ENCODE measurements around the gene DYNC2LI1.

The DYNC2LI1 gene

DNA sequence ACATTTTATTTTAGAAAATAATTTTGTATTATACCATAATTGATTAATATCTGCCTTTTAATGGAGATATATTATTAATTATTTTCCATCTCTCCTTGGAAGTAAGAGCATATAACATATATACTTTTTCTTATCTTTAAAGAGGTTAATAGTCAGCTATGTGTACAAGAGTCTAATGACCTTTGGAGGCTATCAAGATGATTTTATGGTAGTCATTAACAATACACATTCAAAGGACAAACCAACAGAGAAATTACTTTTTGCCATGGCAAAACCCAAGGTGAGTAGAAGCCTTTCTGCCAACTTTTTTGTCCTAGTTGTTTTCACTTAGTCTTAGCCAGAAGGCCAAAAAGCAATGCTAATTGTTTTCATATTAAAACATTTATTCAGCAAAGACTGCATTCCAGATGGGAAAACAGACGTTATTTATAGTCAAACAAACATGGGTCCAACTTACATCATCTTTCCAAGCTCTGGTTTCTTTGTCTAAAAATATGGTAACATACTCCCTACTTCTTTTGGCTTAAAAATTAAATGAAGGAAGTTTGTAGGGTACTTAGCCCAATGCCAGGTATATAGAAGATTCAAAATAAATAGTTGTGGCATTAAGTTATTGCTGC, 9.6 kb upstream of the DYNC2LI1 start:
- DNase-seq: no peak

DNA sequence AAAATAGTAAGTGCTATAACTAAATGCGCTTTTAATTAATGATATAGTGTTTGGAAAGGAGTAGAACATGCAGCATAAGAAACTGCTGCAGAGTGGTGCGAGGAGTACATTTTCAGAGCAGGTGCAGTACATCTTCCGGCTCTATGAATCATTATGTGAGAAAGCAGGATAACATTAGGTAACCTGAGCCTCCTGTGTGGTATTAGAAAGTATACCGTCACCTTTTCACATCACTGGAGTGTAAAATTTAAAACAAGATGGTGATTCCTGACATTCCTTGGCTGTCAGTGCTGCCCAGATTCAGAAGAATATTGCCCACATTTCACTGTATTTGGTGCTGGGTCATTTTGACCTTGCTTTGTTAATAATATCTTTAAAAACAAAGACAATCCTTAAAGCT, 7.8 kb upstream of the DYNC2LI1 start:
- DNase-seq: no peak

DNA sequence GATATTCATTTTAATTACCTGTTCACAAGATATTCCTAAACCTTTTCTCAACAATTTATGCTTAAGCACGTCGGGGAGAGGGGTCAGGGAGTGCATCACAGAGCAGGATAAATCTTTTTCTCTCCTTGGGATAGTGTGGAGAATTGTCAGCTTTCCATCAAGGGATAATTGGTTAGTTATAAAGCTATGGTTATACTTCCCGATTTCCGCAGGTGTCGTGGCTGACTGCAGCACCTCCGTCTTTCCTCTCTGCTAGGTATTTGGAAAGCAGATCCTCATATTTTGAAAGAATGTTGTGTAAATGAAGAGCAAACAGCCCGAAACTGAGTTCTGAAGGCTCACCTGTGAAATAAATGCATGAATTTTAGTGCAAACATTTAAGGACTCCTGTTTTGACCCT, 778 bp downstream of the DYNC2LI1 start:
- no peak for DNase-seq

DNA sequence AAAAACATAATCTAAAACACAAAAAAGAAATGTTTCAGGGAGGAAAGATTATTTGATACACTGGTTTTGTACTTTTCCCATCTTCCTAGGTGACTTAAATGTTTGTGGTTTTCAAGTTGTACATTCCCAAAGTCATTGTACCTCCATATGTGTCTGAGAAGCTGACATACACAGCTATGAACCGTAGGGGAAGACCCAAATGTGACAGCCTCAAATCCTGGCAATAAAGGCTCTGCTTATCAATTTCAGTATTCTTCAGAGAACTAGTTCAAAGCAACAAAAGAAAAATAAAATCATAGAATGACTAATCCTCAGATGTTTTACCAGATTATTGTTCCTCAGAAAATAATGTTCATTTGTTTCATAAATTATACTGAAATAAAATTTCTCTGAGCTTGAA, 2.5 kb downstream of the DYNC2LI1 start:
- no peak for DNase-seq

DNA sequence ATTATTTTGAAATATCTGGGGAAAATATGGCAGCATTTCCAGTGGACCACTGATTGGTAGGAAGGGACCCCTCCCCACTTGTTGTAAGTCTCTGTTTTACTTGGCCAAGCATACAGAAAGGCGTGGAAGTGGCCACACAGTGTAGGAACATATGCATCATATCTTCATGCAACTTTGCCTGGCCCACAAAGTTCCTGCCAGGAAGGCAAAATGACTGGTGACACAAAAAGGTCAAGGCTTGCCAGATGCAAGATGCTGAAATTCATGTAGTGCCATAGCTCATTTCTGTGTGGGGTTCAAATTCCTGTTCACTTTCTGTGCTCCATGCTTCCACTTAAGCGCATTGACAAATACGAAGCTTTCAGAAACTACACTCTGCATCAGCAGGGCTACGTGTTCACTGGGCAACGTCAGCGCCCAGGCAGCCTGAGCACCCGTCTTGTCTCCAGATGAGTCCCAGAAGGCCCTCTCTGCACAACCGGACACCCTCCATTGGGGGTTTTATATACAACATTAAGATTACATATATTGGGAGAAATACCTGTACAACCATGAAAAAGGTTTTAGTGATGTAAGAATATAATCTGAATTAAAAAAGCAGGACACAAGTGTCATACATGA, 3.6 kb downstream of the DYNC2LI1 start:
- DNase-seq: no peak

DNA sequence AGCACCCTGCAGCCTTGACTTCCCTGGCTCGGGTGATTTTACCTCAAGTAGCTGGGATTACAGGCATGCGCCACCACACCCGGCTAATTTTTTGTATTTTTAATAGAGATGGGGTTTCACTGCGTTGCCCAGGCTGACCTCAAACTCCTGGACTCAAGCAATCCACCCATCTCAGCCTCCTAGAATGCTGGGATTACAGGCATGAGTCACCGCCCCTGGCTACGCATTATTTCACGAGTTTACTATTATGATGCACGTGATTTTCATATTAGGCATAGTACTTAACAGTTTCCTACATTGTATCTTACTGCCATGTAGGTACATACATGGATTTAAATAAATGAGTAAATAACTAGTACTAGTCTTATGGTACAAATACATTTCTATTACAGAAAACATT, 4.4 kb downstream of the DYNC2LI1 start:
- no peak for DNase-seq

DNA sequence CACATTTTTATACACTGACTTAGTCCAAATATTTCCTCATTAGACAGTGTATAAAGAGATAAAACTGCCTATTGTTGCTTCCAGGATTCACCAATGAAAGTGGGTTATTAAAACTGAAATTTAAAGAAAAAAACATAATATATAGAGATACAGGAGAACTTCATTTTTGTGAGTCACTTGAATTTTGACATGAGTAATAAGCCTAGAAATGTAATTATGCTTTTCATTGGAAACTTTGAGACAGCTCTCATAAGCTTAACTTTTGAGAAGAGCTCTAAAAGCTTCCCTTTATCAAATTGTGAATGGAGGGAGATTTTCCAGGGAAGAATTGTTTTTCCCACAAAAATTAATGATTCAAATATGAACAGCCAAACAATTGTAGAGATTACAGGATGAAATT, 14.1 kb downstream of the DYNC2LI1 start:
- DNase-seq: no peak

DNA sequence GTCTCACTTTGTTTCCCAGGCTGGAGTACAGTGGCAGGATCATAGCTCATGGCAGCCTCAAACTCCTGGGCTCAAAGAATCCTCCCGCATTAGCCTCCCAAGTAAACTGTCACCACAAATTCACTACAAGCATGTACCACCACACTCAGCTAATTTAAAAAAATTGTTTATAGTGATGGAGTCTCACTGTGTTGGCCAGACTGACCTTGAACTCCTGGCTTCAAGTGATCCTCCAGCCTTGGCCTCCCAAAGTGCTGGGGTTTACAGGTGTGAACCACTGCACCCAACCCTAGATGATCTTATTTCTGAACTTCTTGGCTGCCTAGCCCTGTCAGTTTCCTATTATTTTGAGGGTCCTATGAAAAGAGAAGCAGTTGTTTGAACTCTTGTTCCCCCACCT, 14.8 kb downstream of the DYNC2LI1 start:
- no peak for DNase-seq

DNA sequence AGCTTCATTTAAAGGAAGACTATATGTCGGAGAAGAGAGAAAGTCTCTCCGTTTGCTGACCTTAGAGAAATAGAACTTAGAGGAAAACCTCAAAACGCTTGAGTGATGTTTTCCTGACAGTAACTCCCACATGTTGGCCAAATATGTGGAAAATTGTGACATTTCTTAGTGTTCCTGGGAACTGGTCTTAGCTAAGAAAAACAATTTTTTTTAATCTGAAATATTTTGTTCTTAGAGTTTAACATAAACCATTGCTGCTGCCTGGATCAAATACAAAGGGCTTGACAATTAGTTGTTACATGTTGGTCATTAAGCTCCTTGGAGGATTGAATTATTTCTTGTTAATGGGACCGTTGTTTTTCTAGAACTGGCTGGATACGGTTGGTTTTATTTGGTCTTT, 16.3 kb downstream of the DYNC2LI1 start:
- DNase-seq: no peak

DNA sequence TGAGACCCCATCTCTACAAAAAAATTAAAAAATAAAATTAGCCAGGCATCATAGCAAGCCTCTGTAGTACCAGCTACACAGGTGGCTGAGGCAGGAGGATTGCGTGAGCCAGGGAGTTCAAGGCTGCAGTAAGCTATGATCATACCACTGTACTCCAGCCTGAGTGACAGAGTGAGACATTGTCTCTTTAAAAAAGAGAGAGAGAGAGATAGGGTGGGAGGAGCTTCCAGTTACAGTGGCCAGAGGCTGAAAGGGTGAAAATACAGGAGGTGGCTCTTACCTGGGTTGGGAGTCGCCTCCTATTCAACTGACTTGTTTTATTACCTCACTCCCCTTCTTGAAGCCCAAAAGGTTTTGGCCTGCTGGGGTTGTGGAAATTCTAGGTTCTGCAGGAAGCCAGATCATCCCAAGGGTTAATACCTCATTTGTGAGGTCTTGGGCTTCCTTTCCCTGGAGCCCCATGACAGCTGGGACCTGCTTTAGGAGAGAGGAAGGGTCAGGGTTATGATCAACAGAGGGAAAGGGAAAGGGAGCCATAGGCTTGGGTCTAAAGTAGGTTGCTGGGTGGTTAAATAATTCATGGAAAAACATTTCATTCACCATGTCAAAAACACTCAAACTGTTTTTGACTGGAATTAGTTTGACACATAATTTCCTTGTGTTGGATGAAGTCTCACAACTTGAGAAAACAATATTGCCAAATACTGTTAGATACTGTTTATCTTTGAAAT, 17.4 kb downstream of the DYNC2LI1 start:
- DNase-seq: no peak

DNA sequence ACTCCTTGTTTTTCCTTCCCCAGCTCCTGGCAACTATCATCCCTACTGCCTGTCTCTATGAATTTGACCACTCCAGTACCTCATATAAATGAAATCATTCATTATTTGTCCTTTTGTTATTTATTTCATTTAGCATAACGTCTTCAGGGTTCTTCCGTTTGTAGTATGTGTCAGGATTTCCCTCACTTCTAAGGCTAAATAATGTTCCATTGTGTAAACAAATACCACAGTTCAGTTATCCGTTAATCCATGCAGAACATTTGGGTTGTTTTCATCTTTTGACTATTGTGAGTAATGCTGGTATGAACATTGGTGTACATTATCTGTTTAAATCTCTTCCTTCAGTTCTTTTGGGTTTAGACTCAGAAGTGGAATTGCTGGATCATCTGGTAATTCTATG, 18.8 kb downstream of the DYNC2LI1 start:
- no peak for DNase-seq

DNA sequence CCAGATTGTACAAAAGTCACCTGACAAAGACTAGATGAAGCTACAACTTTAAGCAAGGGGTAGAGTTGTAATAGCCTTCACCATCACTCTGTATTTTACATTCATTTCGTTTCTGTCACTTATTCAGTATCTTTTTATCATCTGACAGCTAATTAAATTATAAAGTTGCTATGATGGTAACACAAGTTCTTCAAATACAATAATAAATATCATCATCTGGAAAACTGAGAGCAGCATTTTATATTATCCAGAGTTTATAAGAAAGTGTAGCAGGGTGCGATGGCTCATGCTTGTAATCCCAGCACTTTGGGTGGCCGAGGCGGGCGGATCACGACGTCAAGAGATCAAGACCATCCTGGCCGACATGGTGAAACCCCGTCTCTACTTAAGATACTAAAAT, 21.1 kb downstream of the DYNC2LI1 start:
- DNase-seq: no peak

DNA sequence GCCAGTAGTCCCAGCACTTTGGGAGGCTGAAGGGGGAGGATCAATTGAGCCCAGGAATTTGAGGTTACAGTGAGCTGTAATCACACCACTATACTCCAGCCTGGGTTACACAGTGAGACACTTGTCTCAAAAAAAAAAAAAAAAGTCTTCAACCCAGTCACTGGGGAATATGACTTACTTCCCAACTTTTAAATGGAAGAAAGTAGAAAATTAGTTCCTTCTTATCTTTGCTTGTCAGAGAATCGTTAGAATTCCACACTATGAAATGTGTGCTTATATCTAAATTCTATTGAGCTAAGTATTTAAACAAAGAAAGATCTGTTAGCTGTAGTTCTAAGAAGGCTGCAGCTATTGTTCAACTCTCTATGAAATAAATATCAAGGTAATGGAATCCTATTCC, 22.4 kb downstream of the DYNC2LI1 start:
- no peak for DNase-seq

DNA sequence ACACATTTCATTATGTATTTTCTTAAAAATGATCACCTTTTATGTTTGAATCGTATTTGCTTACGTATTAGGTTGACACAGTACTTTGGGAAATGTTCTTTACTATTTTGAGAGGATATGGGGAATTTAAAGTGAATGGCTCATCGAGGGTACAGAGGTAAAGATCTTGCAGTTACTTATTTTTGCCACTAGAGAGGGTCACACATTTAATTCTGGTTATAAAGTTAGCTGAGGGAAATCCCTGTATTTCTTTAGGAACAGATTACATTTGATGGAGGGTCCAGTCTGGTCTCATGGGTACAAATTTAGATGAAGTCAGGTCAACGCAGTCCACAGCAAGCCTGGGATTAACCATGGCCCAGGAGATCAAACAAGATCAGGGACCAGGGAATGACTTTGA, 24.5 kb downstream of the DYNC2LI1 start:
- no peak for DNase-seq

DNA sequence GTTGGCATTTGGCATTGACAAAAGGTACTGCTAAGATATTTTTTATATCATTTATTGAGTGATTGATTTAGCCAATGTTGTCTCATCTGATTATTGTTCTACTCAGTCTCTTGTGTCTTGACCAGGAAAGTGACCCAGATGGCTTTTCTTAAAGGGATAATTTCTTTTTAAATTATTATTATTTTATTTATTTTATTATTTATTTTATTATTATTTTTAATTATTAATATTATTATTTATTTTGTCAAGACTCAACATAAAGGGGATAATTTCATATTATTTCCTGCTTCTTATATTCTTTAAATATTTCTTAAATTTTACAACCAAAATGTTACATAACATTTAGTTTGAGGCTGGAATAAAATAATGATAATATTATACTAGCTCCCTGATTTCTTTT, 27.1 kb downstream of the DYNC2LI1 start:
- no peak for DNase-seq

DNA sequence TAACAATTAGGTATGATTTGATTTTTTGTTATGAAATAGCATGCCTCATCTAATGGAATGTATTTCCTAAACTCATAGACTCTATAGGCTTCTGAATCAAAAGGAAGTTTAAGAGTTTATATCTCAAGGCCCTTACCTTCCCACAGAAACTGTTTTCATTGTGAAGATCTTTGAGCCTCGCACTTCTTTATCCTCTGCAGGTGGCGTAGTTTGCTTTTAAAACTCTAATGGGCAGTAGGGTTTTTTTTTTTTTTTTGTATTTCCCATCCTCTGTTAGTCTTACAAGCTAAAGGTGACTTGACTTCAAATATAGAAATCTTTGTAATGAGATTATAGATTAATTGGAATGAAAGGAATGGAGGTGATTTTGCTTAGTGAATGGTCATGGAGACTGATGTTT, 28.3 kb downstream of the DYNC2LI1 start:
- DNase-seq: no peak

DNA sequence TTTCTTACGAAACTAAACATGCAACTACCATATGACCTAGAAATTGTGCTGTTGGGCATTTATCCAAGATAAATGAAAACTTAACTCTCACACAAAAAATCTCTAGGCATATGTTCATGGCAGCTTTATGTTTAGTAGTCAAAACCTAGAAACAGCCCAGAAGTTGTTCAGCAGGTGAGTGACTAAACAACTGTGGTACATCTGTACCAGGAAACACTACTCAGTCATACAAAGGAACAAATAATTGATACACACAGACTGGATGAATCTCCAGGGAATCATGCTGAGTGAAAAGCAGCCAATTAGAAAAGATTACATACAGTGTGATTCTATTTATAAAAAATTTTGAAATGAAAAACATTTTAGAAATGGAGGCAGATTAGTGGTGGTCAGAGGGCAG, 29.3 kb downstream of the DYNC2LI1 start:
- no peak for DNase-seq

DNA sequence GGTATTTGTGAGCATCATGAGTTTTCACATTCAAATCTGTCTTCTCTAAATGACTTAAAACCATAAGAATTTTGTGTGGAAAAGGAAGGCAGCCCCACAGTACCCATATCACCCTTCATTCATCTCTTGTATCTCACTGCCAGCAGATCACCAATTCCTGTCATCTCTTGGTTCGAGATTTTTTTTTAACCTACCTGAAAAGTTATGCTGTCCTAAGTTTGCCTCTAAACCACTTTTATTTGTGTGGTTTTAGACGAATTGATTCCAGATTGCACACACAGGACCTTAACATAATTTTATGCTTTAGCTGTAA, 32.8 kb downstream of the DYNC2LI1 start:
- DNase-seq: no peak

DNA sequence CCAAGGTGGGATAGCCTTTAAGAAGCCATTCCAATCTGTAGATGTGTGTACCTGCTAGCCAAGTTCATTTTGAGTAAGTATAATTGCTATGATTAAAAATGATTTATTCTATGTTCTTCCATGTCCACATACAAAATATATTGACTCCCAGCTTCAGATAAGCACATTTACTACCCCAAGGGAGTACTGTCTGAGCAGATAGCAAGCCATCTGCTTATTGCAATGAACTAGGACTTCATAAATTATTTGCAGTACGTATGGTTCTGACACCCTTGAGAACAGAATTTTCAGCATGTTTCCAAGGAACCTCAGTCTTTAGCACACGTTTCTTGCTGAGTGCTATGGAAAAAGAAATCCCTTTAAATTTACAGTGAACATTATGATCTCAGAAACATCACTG, 36.6 kb downstream of the DYNC2LI1 start:
- DNase-seq: no peak

DNA sequence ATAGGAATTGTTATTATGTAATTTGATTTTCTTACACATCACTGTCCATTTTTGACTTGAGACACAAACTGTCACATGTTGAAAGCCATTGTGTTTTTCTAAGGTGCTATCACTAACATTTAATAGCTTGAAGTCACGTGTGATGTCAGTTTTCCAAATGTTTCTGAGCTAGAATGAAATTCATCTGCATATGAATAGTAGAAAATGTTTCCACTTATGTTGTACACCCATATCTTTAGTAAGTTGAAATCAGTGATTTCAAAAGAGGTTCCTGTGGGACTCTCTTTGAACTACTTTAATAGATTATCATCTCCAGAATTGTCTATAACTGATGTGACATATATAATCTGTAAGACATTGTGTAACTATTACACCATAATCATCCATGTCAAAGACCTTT, 37.0 kb downstream of the DYNC2LI1 start:
- no peak for DNase-seq

DNA sequence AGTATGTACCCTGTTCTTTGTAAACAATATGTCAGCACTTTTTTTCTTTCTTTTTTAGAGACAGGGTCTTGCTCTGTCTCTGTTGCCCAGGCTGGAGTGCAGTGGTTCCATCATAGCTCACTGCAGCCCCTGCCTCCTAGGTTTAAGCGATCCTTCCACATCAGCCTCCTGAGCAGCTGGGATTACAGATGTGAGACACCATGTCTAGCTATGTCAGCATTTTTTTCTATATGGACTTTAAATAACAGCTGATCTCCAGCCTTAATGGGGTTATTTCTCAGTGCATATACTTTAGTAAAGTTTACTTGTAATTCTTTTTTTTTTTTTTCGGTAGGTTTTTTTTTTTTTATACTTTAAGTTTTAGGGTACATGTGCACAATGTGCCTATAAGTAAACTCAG, 38.2 kb downstream of the DYNC2LI1 start:
- no peak for DNase-seq

DNA sequence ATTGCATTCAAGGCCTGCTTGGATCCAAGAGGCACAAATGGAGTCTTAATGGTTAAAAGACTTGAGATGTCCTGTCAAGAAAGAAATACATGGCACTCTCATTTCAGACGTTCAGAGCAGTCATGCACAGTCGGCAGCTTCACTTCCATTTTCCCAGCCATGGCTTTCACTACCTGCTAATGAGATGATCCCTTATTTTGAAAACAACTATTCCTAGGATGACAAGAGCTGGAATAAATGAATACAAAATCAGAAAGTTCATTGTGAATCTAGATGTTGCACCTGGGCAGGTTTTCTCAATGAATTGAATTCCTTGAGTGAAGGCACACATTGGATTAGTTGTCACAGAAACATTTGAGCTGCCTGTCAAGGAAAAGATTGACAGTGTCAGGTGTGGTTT, 39.1 kb downstream of the DYNC2LI1 start:
- DNase-seq: no peak

DNA sequence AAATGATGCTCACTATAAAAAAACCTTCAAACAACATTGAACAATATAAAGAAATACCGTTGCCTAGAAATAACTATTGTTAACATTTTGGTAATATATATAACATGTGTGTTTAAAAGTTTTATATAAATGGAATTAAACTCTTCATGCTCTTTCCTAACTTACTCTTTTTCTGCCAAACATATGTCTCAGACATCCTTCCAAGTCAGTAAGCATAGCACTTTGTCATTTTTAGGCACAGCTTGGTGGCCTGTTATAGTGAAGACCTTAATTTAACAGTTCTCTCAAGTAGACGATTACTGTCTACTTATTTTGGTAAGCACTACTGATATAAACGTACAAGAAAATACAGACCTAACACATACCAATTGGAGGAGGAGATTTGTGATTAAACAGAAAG, 40.9 kb downstream of the DYNC2LI1 start:
- no peak for DNase-seq

DNA sequence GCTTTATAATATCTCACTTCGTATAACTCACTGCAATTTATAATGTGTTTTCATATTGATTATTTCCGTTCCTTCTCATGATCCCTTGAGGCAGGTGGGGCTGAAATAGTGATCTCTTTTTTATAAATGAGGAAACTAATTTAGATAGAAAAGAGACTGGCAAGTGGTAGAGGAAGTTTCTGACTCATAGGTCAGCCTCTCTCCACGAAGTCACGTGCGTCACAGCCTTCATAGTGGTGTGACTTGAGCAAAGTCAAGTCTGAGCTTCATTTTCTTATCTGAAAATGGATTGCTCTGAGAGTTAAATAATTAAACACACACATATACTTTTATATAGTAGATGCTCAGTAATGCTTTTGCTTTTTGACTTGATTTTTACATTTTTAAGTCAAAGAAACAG, 44.9 kb downstream of the DYNC2LI1 start:
- DNase-seq: peak; percentile 83

Measured in suppressor macrophage treated with lipopolysaccharide for 4 hours (primary cell).